SK-N-SH (cell line): ENCODE measurements around the gene SLF2. TPM values are rescaled to one million over a fixed set of nuclear protein-coding genes. Genes with fewer than 3 reads are reported as not detected.
A peak's percentile ranks its signal among the peaks of the same experiment; 100 is the strongest.

Source experiments
- CTCF ChIA-PET: fragments of 300-600, 350-600 bp; formaldehyde crosslinking; extraction: SDS; loops from one replicate; lab custom pipeline; 2021; lab: Yijun Ruan, JAX
- POLR2A ChIA-PET: fragments of 350-600 bp; sonication (Branson Sonifier 250); formaldehyde crosslinking; extraction: SDS; loops from one replicate; lab custom pipeline; 2020; ENCODE audit warnings: antibody characterized with exemption, inconsistent platforms; lab: Yijun Ruan, JAX
- DNase-seq: peaks from one replicate; pipeline ENCODE4 v3.0.0; 2012
- H2AFZ ChIP-seq: fragments of 200-600 bp; sonication (generic); 2 replicates; pipeline ENCODE4 v1.8.1; 2016; ENCODE audit warnings: antibody characterized with exemption, mild to moderate bottlenecking, low read depth
- H3F3A ChIP-seq: fragments of 200-600 bp; sonication (generic); replicated peaks from 2 replicates; pipeline ENCODE3; 2016; ENCODE audit warnings: antibody characterized with exemption, mild to moderate bottlenecking; ENCODE audit not compliant: insufficient read depth
- H3K27ac ChIP-seq, 2 experiments: fragments of 200-500 bp in 1 of 2; fragments of 200-600 bp in 1 of 2; sonication (Bioruptor generic) in 1 of 2; sonication (generic), shearing (Covaris generic) in 1 of 2; 2 replicates each; pipeline versions ENCODE4 v1.5.1 to v1.6.1; 2014 to 2016; ENCODE audit warnings: low read depth in 2 of 2, inconsistent platforms in 1 of 2, low read length in 1 of 2, mild to moderate bottlenecking in 1 of 2, mixed read lengths in 1 of 2
- H3K27me3 ChIP-seq: fragments of 200-600 bp; sonication (generic), shearing (Covaris generic); 2 replicates; pipeline ENCODE4 v1.6.1; 2016; ENCODE audit warnings: mixed run types; ENCODE audit not compliant: insufficient read depth
- H3K36me3 ChIP-seq, 2 experiments: fragments of 200-500 bp in 1 of 2; fragments of 200-600 bp in 1 of 2; sonication (Bioruptor generic) in 1 of 2; sonication (generic) in 1 of 2; replicated peaks in 1 of 2; 2 replicates each; pipeline versions ENCODE3 to v1.5.1; 2014 to 2016; ENCODE audit warnings: low read length in 1 of 2, mild to moderate bottlenecking in 1 of 2; ENCODE audit not compliant: insufficient read depth in 2 of 2, control insufficient read depth in 1 of 2
- H3K4me1 ChIP-seq, 2 experiments: fragments of 200-500 bp in 1 of 2; fragments of 200-600 bp in 1 of 2; sonication (Bioruptor generic) in 1 of 2; sonication (generic), shearing (Covaris generic) in 1 of 2; 2 replicates each; pipeline versions ENCODE4 v1.5.1 to v1.6.1; 2014 to 2016; ENCODE audit warnings: low read depth in 1 of 2, low read length in 1 of 2, mixed run types in 1 of 2; ENCODE audit not compliant: insufficient read depth in 2 of 2, control insufficient read depth in 1 of 2
- H3K4me2 ChIP-seq: fragments of 200-600 bp; sonication (generic), shearing (Covaris generic); 2 replicates; pipeline ENCODE4 v1.6.1; 2017; ENCODE audit warnings: mixed run types
- H3K4me3 ChIP-seq, 2 experiments: fragments of 200-500 bp in 1 of 2; fragments of 200-600 bp in 1 of 2; sonication (Bioruptor generic) in 1 of 2; sonication (generic), shearing (Covaris generic) in 1 of 2; 2 replicates each; pipeline versions ENCODE4 v1.5.1 to v1.8.1; 2014 to 2016; ENCODE audit warnings: low read depth in 2 of 2, inconsistent platforms in 1 of 2, low read length in 1 of 2, mild to moderate bottlenecking in 1 of 2, mixed read lengths in 1 of 2, moderate library complexity in 1 of 2
- H3K79me2 ChIP-seq: fragments of 200-600 bp; sonication (generic); 2 replicates; pipeline ENCODE4 v1.8.1; 2017; ENCODE audit warnings: mild to moderate bottlenecking; ENCODE audit not compliant: insufficient read depth
- H3K9ac ChIP-seq: fragments of 200-600 bp; sonication (generic); 2 replicates; pipeline ENCODE4 v1.6.1; 2017; ENCODE audit warnings: mixed run types
- H3K9me2 ChIP-seq: fragments of 200-600 bp; sonication (generic); 2 replicates; pipeline ENCODE4 v1.6.1; 2017; ENCODE audit warnings: mixed run types
- H3K9me3 ChIP-seq: fragments of 200-600 bp; sonication (generic); 2 replicates; pipeline ENCODE4 v1.6.1; 2017; ENCODE audit warnings: mixed run types, mild to moderate bottlenecking, moderate library complexity
- H4K20me1 ChIP-seq: fragments of 200-600 bp; sonication (generic); 2 replicates; pipeline ENCODE4 v1.6.1; 2017; ENCODE audit warnings: mild to moderate bottlenecking, mixed run types; ENCODE audit not compliant: insufficient read depth
- CTCF ChIP-seq: fragments of 200-600 bp; sonication (generic); IDR thresholded peaks from 2 replicates; pipeline ENCODE4 v1.6.1; 2017; ENCODE audit warnings: antibody characterized with exemption, mild to moderate bottlenecking, moderate library complexity
- ELF1 ChIP-seq: IDR thresholded peaks from 2 replicates; pipeline ENCODE4 v1.4.0; 2012
- EP300 ChIP-seq, 2 experiments: IDR thresholded peaks; 2 replicates each; pipeline versions ENCODE4 v1.4.0 to v1.6.1; 2012; ENCODE audit warnings: borderline replicate concordance in 1 of 2, low read depth in 1 of 2, low read length in 1 of 2
- FOSL2 ChIP-seq: IDR thresholded peaks from 2 replicates; pipeline ENCODE4 v1.4.0; 2012; ENCODE audit warnings: low read depth, mild to moderate bottlenecking, moderate library complexity, borderline replicate concordance
- FOXJ3 ChIP-seq: sonication (generic); formaldehyde crosslinking; IDR thresholded peaks from 2 replicates; pipeline ENCODE4 v1.5.1; 2020; ENCODE audit warnings: mild to moderate bottlenecking, missing genetic modification reagents
- GATA2 ChIP-seq: sonication (generic); formaldehyde crosslinking; IDR thresholded peaks from 2 replicates; pipeline ENCODE4 v1.5.0; 2020; ENCODE audit warnings: mild to moderate bottlenecking, missing genetic modification reagents
- MEF2A ChIP-seq: IDR thresholded peaks from 2 replicates; pipeline ENCODE4 v1.4.0; 2012; ENCODE audit warnings: low read depth, borderline replicate concordance
- MXI1 ChIP-seq: IDR thresholded peaks from 2 replicates; pipeline ENCODE4 v1.6.1; 2012; ENCODE audit warnings: mild to moderate bottlenecking, low read depth, low read length, improper control_type of control experiment
- NFIC ChIP-seq: IDR thresholded peaks from 2 replicates; pipeline ENCODE4 v1.4.0; 2012; ENCODE audit warnings: borderline replicate concordance
- NRF1 ChIP-seq: IDR thresholded peaks from 2 replicates; pipeline ENCODE4 v1.6.1; 2012; ENCODE audit warnings: low read depth, mild to moderate bottlenecking, low read length
- RAD21 ChIP-seq: IDR thresholded peaks from 2 replicates; pipeline ENCODE4 v1.6.1; 2012; ENCODE audit warnings: mild to moderate bottlenecking, low read length
- RXRA ChIP-seq: IDR thresholded peaks from 2 replicates; pipeline ENCODE4 v1.4.0; 2012; ENCODE audit warnings: low read depth, mild to moderate bottlenecking, borderline replicate concordance
- SMC3 ChIP-seq: IDR thresholded peaks from 2 replicates; pipeline ENCODE4 v1.6.1; 2012; ENCODE audit warnings: low read depth, low read length, improper control_type of control experiment
- YY1 ChIP-seq: IDR thresholded peaks from 2 replicates; pipeline ENCODE4 v1.4.0; 2012; ENCODE audit warnings: low read depth, mild to moderate bottlenecking
- WGBS: methylation state at CpG from one replicate; pipeline ENCODE4 v1.1.6; 2017; ENCODE audit warnings: low lambda C conversion rate; 5-methylcytosine and 5-hydroxymethylcytosine counted together
- polyA plus RNA-seq, 3 experiments: library from polyadenylated mRNA; depleted of rRNA; stranded (reverse); fragments of >200 nt; gene quantifications; 2 replicates each; pipeline ENCODE4 v1.2.3, GENCODE V29; 2012

SLF2 gene
- polyA plus RNA-seq, 1 of the 3 experiments (the other 2 are of a cell fraction), result 6.3 TPM

DNA sequence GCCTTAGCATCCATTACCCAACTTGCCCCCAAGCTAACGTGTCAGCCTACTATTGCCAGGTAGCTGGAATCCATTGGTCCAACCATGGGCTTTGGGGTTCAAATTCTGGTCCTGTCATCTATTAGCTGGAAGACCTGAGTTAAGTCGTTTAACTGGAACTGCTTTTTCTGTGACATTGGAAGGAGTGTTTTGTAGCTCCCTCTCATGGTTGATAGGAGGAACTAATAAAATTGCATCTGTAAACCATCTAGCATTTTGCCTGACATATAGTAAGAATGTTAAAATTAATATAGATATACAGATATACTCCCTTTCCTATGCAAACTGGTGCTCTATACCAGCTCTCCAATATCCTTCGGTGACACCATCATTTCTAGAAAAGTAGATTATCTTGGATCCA lies 23.8 kb upstream of the SLF2 start:
- Histone ChIP-seq H3K36me3 (no peaks in the 10 kb centered on the region), H3F3A (peaks cover 13% of the 10 kb centered on the region), H3K79me2 (no peaks in the 10 kb centered on the region), H3K9ac (no peak overlapping the region), H3K9me3 (no peaks in the 10 kb centered on the region), H3K9me2 (no peaks in the 10 kb centered on the region), H3K4me2 (no peak overlapping the region), H3K27me3 (no peaks in the 10 kb centered on the region), H3K4me3 (no peak overlapping the region), H2AFZ (no peak overlapping the region), H4K20me1 (no peaks in the 10 kb centered on the region), H3K4me1 (peaks cover 0 to 11% of the 10 kb centered on the region in 2 experiments; a peak in 3 of 4 replicates), H3K27ac (no peak overlapping the region)
- ChIA-PET POLR2A (interaction anchor here (1.2 kb wide), 1 partner anchor 232 kb away, joined by 3 read pairs; no protein-coding TSS in a partner anchor), CTCF (interaction anchor here (0.6 to 2.0 kb wide), 14 partner anchors 11 to 455 kb away, joined by 3 to 28 read pairs (median 4); no protein-coding TSS in a partner anchor)
- TF ChIP-seq NRF1 (no peak), EP300 (IDR thresholded peaks at IDR 0.05; ENCODE audit: borderline replicate concordance in 1 of 2, low read depth in 1 of 2, low read length in 1 of 2) (no peak), FOSL2 (no peak), MEF2A (no peak), CTCF (peak; percentile 53), RAD21 (0 out of 2 replicates have a peak, but pooled peaks have one; percentile 12)
- 76% methylated on average over 3 of the region's 3 CpGs for WGBS
- DNase-seq, result no peak

DNA sequence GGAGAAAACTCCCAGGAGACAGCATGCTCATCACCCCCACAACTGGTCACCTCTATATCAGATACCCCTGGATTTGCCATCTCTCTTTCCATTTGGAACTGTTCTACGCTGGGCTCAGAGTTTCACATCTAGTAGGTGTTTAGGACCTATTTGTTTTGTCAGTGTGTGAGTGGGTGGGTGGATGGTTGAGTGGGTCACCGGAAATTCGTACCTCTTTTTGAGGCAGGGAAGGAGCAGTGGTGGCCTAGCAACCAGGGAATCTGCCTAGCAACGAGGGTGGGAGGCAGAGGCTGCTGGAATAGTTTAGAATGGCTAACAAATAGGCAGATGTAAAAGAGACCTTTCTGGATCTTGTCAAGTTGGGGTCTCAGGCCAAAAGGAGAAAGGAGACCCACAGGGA lies 23.2 kb upstream of the SLF2 start:
- Histone ChIP-seq H3K27me3 (no peaks in the 10 kb centered on the region), H3K9me3 (no peaks in the 10 kb centered on the region), H3K9ac (no peak overlapping the region), H3K9me2 (no peaks in the 10 kb centered on the region), H3K27ac (peak overlapping the region in 1 of 2 experiments; percentile 85; a peak in 1 of 4 replicates), H3K36me3 (no peaks in the 10 kb centered on the region), H3F3A (peaks cover 13% of the 10 kb centered on the region), H3K79me2 (no peaks in the 10 kb centered on the region), H3K4me1 (peaks cover 0 to 11% of the 10 kb centered on the region in 2 experiments; a peak in 3 of 4 replicates), H3K4me3 (no peak overlapping the region), H2AFZ (no peak overlapping the region), H3K4me2 (no peak overlapping the region), H4K20me1 (no peaks in the 10 kb centered on the region)
- POLR2A ChIA-PET, result no interaction called here
- 73% methylated on average over 4 of the region's 4 CpGs for WGBS
- CTCF ChIA-PET, result interaction anchor here (1.0 to 2.0 kb wide), 6 partner anchors 11 to 327 kb away, joined by 3 to 28 read pairs (median 5); no protein-coding TSS in a partner anchor
- TF ChIP-seq ELF1 (no peak), YY1 (no peak), SMC3 (no peak), NFIC (no peak), FOSL2 (no peak), RXRA (no peak), GATA2 (no peak), MXI1 (no peak), FOXJ3 (CRISPR knock-in tag) (no peak)
- DNase-seq, result no peak
